ENCODE data around the gene DNAL4. TPM values are rescaled to one million over a fixed set of nuclear protein-coding genes. Genes with fewer than 3 reads are reported as not detected.

Gene DNAL4
- total RNA-seq, 1 donor from 2014 or later = 4.7 TPM

GRCh38 chr22:38728871-38729796 is 64.8 kb downstream of the DNAL4 start:
- DNase-seq (ENCODE audit: low spot score) = no peak
- H3K27me3 Mint-ChIP-seq (ENCODE audit: low read depth) = no peaks in the 10 kb centered on the region
- intact Hi-C loops (cut with micrococcal nuclease) = no loop called here
- no peak overlapping the region for H3K4me3 Mint-ChIP-seq (ENCODE audit: low read depth)
- H3K9me3 Mint-ChIP-seq = no peaks in the 10 kb centered on the region
- H3K36me3 Mint-ChIP-seq (ENCODE audit: low read depth) = peaks cover 92% of the 10 kb centered on the region
- H3K27ac Mint-ChIP-seq = no peak overlapping the region
- no peaks in the 10 kb centered on the region for H3K4me1 Mint-ChIP-seq (ENCODE audit: low read depth)

Other genes starting within 250 kb of the DNAL4 start
- gene DMC1, start 224.0 kb downstream of the DNAL4 start, total RNA-seq = 10.8 and 13.6 TPM in 2 replicates
- gene FAM227A, start 137.8 kb downstream of the DNAL4 start, total RNA-seq = 0.05 and 0.28 TPM in 2 replicates
- gene CBY1, start 137.5 kb downstream of the DNAL4 start, total RNA-seq = 10.3 and 11.2 TPM in 2 replicates
- gene TOMM22, start 112.2 kb downstream of the DNAL4 start, total RNA-seq = 128 and 138 TPM in 2 replicates
- gene JOSD1, start 93.2 kb downstream of the DNAL4 start, total RNA-seq = 101 and 105 TPM in 2 replicates
- 101 and 106 TPM in 2 replicates for gene GTPBP1, start 88.2 kb downstream of the DNAL4 start, total RNA-seq
- gene SUN2, start 38.1 kb downstream of the DNAL4 start, total RNA-seq = 121 and 123 TPM in 2 replicates
- 1.4 and 1.7 TPM in 2 replicates for gene NPTXR, start 49.9 kb upstream of the DNAL4 start, total RNA-seq
- 117 and 120 TPM in 2 replicates for gene CBX6, start 78.1 kb upstream of the DNAL4 start, total RNA-seq
- gene APOBEC3A, start 163.5 kb upstream of the DNAL4 start, total RNA-seq = not detected in 2 replicates
- gene APOBEC3B, start 188.2 kb upstream of the DNAL4 start, total RNA-seq = 17.0 and 17.2 TPM in 2 replicates
- gene APOBEC3C, start 220.1 kb upstream of the DNAL4 start, total RNA-seq = 91.7 and 93.1 TPM in 2 replicates
- gene APOBEC3D, start 227.0 kb upstream of the DNAL4 start, total RNA-seq = 29.7 and 31.2 TPM in 2 replicates
- gene APOBEC3F, start 246.7 kb upstream of the DNAL4 start, total RNA-seq = 23.8 and 24.1 TPM in 2 replicates